Kidney (tissue), 14 donors: ENCODE data around the gene KTN1. TPM values are rescaled to one million over a fixed set of nuclear protein-coding genes. Genes with fewer than 3 reads are reported as not detected.

Source experiments
- DNase-seq, 5 donors: peaks; one replicate each; pipeline ENCODE4 v3.0.0-alpha.2; 2013 to 2020
- FAIRE-seq: peaks from 2 replicates; lab custom pipeline; 2012; peaks lifted over from hg19 to GRCh38; lab: Jason Lieb, UNC
- H3K27ac ChIP-seq, 2 donors: one replicate each; pipeline ENCODE4 v1.7.0; 2013; ENCODE audit warnings: low read depth in 2 of 2, low read length in 2 of 2, inconsistent platforms in 1 of 2
- H3K27me3 ChIP-seq: one replicate; pipeline ENCODE4 v1.7.1; 2013; ENCODE audit warnings: low read length, inconsistent platforms; ENCODE audit not compliant: control insufficient read depth, insufficient read depth
- H3K36me3 ChIP-seq, 3 donors: one replicate each; pipeline versions ENCODE4 v1.7.0 to v1.7.1; 2013; ENCODE audit warnings: low read length in 3 of 3, control low read depth in 1 of 3, inconsistent platforms in 1 of 3; ENCODE audit not compliant: insufficient read depth in 3 of 3, control insufficient read depth in 2 of 3
- H3K4me1 ChIP-seq, 3 donors: one replicate each; pipeline versions ENCODE4 v1.7.0 to v1.7.1; 2013; ENCODE audit warnings: low read length in 3 of 3, inconsistent platforms in 1 of 3, low read depth in 1 of 3; ENCODE audit not compliant: control insufficient read depth in 2 of 3, insufficient read depth in 2 of 3
- H3K4me3 ChIP-seq, 3 donors: one replicate each; pipeline versions ENCODE4 v1.7.0 to v1.8.1; 2013; ENCODE audit warnings: low read length in 3 of 3, control low read depth in 1 of 3, inconsistent platforms in 1 of 3
- H3K9ac ChIP-seq, 3 donors: one replicate each; pipeline versions ENCODE4 v1.7.0 to v1.7.1; 2013; ENCODE audit warnings: low read length in 3 of 3, control low read depth in 1 of 3, inconsistent platforms in 1 of 3
- H3K9me3 ChIP-seq, 3 donors: one replicate each; pipeline versions ENCODE4 v1.7.0 to v1.7.1; 2013; ENCODE audit warnings: low read length in 3 of 3, control low read depth in 1 of 3, inconsistent platforms in 1 of 3; ENCODE audit not compliant: control insufficient read depth in 2 of 3, insufficient read depth in 1 of 3
- CTCF ChIP-seq: IDR thresholded peaks from 3 replicates; pipeline ENCODE4 v1.5.1; 2012; ENCODE audit warnings: mild to moderate bottlenecking, moderate library complexity, borderline replicate concordance; ENCODE audit not compliant: insufficient read depth; ENCODE audit errors: extremely low read depth
- intact Hi-C: fragments of 100-400 bp; cut with DNase I; formaldehyde crosslinking; loops from one replicate; pipeline ENCODE4 v1.11.1; 2022
- polyA plus RNA-seq: library from polyadenylated mRNA; stranded (reverse); fragments of 350-450 nt; fragmentation: Illumina TruSeq; extraction: RNeasy Lipid Tissue Mini Kit (QIAGEN cat#74804); gene quantifications from one replicate; pipeline ENCODE4 v1.2.3, GENCODE V29; 2014; ENCODE audit warnings: low read depth, low replicate concordance; ENCODE audit not compliant: insufficient read depth
- total RNA-seq: library from RNA; stranded (reverse); fragmentation: NEBNext Ultra II Directional; extraction: Animal tissue kit (Norgen Biotek cat#: 25700); gene quantifications from one replicate; pipeline ENCODE4 v1.2.1, GENCODE V29; 2021
- donor health status: control.
- donor health status: control.
- donor health status: control.
- donor health status: control.
- donor health status: control.
- donor health status: DM: yes; HTN: yes; CAD: no.
- donor health status: Normal renal cell carcinoma (clear cell type).

The KTN1 gene
- total and polyA plus RNA-seq, 2 donors from 2014 or later: 106 to 155 TPM

- no peaks in the 10 kb centered on the region for H3K9me3 ChIP-seq
- H3K27me3 ChIP-seq: no peaks in the 10 kb centered on the region
- H3K27ac ChIP-seq: no peak overlapping the region
- no peak overlapping the region for H3K9ac ChIP-seq
- no peak overlapping the region for H3K4me3 ChIP-seq
- no peak for TF ChIP-seq CTCF
- DNase-seq: no peak
- H3K36me3 ChIP-seq: peaks cover 0 to 19% (median 4%) of the 10 kb centered on the region in 3 donors
- intact Hi-C loops: no loop called here
- no peak for FAIRE-seq
- no peaks in the 10 kb centered on the region for H3K4me1 ChIP-seq
These were observed 105.1 kb downstream of the KTN1 start for GRCh38 chr14:55684956-55685584.

GRCh38 chr14:55686713-55687112 is 106.7 kb downstream of the KTN1 start:
- DNase-seq (no peak), FAIRE-seq (no peak)
- Histone ChIP-seq H3K27me3 (no peaks in the 10 kb centered on the region), H3K9ac (no peak overlapping the region), H3K9me3 (no peaks in the 10 kb centered on the region), H3K4me3 (no peak overlapping the region), H3K36me3 (peaks cover 0 to 15% (median 2%) of the 10 kb centered on the region in 3 donors), H3K27ac (no peak overlapping the region), H3K4me1 (no peaks in the 10 kb centered on the region)
- intact Hi-C loops: no loop called here
- no peak for TF ChIP-seq CTCF

GRCh38 chr14:55688566-55688965 is 108.6 kb downstream of the KTN1 start:
- Histone ChIP-seq H3K9ac (no peak overlapping the region), H3K36me3 (peaks cover 0 to 15% (median 2%) of the 10 kb centered on the region in 3 donors), H3K27ac (no peak overlapping the region), H3K27me3 (no peaks in the 10 kb centered on the region), H3K4me3 (no peak overlapping the region), H3K9me3 (no peaks in the 10 kb centered on the region), H3K4me1 (no peaks in the 10 kb centered on the region)
- intact Hi-C loops: no loop called here
- no peak for FAIRE-seq
- DNase-seq: no peak
- TF ChIP-seq CTCF: no peak
